ENCODE measurements around the gene SRF.

DNA sequence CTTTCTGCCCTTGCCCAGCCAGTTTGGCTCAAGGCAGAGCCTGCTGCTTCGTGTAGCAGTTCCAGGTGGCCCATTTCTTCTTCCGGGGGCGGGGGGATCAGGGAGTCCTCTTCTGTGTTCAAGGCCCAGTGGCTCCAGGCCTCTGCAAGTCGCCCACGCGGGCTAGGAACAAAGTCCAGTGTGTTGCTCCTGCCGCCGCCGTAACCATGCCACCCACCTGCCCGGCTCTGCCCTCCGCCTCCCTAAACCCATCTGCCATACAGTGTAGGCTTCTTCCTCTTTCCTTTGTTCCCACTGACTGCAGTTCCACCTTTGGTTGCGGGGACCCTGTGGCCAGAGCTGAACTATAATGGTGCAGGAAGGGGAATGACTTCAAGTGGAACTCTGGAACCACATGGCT, 43.9 kb upstream of the SRF start:
- TF ChIP-seq, protein P1, sequence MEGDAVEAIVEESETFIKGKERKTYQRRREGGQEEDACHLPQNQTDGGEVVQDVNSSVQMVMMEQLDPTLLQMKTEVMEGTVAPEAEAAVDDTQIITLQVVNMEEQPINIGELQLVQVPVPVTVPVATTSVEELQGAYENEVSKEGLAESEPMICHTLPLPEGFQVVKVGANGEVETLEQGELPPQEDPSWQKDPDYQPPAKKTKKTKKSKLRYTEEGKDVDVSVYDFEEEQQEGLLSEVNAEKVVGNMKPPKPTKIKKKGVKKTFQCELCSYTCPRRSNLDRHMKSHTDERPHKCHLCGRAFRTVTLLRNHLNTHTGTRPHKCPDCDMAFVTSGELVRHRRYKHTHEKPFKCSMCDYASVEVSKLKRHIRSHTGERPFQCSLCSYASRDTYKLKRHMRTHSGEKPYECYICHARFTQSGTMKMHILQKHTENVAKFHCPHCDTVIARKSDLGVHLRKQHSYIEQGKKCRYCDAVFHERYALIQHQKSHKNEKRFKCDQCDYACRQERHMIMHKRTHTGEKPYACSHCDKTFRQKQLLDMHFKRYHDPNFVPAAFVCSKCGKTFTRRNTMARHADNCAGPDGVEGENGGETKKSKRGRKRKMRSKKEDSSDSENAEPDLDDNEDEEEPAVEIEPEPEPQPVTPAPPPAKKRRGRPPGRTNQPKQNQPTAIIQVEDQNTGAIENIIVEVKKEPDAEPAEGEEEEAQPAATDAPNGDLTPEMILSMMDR (conservative IDR thresholded peaks at IDR 0.05 in 1 of 2, IDR thresholded peaks at IDR 0.05 in 1 of 2; ENCODE audit: low read depth in 1 of 2, low read length in 2 of 2) = no peak
- no peak for TF ChIP-seq EZH2 (IDR thresholded peaks at IDR 0.05; ENCODE audit: low read length, missing control alignments)
